Fibroblast of skin of right quadriceps (primary cell): Measurements from ENCODE around the gene ICAM2.
"Not testable (repeated sequence)": the region's sequence is repeated elsewhere in the genome, so short reads cannot be mapped to it uniquely, and the experiment has no call there.

Experiments
- DNase-seq: peaks from one replicate; pipeline ENCODE4 v3.0.0-alpha.2; 2013

ICAM2 gene

DNA sequence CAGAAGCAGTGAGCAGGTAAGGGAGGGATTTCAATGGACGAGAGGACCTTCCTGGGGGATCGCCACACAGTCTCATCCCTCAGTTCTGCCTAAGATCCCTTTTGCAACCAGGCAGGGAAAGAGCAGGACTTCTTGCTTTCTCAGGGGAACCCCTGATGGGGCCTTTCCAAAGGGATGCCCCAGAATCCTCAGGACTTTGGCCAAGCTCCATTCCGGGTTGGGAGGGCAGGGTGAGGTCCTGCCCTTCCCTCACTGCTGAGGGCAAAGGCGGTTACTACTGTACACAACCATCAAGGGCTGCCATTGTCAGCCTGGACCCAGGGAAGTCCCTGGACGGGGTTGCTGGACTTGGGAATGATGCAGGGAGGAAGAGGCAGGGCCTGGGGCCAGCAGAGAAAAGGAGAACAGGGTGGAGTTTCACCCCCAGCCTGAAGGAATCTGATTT lies 12.6 kb downstream of the ICAM2 start:
- DNase-seq = no peak

DNA sequence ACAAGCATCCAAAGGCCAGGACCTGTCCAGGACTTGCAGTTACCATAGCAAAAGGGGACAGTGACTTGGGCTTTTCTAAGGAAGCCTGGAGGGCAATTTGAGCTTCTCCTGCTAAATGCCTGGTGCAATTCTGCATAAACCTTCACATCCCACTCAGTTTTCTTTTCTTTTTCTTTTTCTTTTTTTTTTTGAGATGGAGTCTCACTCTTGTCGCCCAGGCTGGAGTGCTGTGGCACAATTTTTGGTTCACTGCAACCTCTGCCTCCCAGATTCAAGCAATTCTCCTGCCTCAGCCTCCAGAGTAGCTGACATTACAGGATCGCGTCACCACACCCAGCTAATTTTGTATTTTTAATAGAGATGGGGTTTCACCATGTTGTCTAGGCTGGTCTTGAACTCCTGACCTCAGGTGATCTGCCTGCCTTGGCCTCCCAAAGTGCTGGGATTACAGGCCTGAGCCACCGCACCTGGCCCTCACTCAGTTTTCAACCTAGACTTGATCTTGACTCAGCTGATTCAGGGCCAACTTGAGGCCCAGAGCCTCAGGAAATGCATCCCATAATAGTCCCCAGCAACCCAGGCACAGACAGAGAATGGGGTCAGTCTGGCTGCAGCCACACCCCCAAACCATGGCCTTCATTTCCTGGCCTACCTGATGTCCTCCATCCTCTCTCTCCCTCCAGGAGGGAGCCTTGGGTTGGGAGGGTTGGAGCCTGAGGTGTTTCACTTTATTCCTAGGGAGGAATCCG lies 13.2 kb downstream of the ICAM2 start:
- not testable (repeated sequence) for DNase-seq

DNA sequence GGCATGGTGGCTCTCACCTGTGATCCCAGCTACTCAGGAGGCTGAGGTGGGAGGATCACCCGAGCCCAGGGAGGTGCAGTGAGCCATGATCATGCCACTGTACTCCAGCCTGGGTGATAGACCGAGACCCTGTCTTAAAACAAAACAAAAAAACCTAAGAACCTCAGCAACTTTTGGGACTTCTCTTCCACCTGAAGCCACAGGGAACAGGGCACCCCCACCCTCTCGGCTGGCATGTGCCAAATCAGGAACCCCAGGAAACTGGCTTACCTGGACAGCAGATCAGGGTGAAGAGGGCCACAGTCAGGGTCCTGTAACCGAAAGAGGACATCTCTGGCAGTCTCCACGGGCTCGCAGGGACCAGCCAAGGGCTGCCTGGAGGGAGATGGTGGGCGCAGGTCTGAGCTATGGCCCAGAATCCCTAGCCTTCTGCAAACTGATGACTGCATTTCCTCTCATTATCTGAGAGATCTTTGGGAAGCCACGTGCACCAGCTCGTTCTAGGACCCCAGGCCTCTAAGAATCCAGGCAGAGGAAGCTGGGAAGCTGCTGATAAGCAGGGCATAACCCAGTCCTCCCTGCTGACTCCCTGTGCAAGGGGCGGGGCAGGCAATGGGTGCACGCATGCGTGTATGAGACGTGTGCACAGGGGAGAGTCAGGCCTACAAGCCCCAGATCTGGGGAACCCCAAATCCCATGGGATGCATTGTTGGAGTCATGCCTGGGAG lies 13.9 kb downstream of the ICAM2 start:
- DNase-seq = no peak

DNA sequence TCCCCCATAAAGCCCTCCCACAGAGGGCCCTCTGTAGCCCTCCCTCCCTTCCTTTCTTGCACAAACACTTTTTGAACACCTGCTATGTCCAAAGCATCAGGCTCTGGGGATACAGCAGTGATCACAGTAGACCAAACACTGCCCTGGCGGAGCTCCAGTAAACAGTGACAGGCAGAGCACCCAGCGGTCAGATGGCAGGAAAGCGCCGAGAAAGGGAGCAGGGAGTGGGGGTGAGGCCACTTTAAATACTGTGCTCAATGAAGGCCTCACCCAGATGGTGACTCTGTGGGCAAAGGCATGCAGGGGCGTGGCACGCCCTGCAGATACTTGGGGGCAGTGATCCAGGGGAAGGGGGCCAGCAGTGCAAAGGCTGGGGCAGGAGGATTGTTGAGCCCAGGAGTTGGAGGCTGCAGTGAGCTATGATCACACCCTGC lies 14.7 kb downstream of the ICAM2 start:
- no peak for DNase-seq

DNA sequence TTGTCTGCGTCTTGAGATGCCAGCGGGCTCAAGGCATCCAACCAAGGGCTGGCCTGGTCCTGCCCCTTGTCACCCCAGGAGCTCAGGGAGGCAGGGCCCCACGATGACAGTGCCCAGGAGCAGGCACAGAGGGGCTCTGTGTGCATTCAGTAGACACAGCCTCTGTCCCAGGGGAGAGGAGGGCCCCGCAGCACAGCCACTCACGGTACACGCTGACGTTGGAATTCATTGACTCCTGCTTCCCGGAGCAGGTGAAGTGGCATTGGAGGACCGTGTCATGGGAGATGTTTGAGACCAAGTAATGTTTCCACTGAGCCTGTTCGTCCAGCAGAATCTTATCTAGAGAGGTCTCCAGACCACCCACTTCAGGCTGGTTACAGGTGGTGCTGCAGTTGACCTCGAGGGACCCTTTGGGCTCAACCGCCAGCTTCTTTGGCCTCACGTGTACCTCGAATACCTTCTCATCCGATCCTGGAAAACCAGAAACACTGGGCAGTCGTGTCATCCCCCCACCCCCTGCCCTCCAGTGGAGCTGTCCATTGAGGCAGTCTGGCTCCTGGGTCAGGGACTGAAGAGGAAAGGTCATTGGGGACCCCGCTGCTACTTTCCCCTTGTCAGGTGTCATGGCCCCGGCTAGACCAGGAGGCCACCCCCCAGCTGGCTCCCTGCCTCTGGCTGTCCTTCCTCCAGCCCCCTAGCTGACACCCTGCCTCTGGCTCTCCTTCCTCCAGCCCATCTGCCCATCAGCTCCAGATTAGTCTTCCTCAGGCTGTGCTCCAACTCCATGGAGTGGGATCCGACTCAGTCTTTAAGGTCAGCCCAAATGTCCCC lies 15.3 kb downstream of the ICAM2 start:
- no peak for DNase-seq

DNA sequence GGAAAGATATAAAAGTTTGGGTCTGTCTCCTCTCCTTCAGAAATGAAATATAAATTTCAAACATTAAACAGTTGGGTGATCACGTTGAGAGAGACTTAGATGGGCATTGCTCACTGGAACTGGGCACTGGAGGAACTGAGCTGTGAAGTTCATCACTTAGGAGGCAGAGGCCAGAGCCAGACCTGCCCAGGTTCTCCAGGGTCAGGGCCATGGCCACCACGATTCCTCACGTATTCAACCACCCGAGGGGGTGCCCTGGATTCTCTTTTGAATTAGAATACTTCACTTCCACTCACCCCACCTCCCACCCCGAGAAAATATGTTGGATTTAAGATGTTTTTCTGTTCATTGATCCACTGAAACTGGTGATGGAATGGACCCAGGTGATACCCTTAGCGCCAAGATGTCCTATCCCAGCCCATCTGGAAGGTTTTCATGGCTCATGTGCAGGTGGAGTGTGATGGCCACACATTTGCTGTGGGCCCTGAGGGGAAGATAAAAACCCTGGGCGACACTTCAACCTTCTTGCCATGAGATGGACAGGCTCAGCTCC lies 16.1 kb downstream of the ICAM2 start:
- DNase-seq = no peak

DNA sequence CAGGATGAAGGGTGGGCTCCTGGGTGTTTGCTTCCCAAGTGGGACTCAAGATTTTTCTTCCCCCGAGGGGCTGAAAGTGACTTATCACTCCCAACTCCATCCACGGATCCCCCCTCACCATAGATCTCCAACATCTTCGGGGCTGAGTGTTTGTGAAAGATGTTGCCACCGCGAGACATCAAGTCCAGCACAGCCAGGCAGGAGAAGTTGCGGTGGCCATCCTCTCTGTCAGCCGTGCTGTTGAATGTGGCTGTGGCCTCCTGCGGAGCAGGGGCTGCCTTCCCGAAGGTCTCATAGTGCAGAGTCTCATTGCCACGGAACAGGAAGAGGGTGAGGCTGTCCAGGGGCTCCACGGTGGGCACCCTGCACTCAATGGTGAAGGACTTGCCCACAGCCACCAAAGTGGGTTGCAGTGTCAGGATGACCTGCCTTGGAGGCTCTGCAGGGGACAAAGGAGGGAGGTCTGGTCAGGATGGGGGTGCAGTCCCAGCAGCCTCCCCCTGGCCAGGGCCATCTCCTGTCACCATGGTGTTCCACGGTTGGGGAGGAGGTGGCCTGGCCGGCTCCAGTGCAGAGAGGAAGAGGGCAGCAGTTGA lies 16.8 kb downstream of the ICAM2 start:
- no peak for DNase-seq

DNA sequence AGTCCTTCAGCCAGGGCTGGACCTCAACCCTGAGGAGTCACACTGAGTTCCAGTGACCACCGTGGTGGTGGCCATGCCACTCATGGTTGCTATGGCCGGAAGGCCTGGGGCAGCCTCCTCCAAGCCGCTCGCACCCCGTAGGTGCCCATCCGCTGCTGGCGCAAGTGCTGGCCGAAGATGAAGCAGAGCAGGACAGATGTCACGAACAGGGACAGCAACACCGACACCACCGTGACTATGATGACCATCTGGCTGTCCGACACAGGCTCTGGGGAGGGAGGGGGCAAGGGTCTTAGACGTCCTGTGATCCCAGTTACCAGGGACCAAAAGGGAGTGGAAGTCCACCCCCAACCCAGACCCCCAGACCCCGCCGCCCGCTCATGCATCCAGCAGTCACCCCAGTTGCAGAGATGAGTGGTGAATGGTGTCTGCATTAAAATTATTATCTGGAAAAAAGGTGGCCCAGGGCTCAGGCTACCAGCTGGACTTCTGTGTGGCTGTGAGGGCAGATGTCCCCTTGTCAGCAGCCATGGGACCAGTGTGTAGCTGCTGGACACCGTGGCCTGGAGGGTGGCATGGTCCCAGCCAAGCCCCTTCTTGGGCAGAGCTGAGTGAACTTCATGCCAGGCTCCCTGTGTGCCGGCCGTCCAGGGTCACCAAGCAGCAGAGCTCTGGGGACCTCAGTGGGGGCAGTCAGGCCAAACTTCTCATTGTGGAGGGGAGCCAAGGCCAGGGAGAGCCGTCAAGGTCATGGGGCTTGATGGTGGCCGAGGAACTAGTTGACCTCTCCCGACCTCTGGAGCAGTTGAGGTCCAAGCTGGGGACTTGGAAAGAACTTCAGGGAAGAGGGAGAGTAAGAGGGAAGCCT lies 17.5 kb downstream of the ICAM2 start:
- DNase-seq = no peak

DNA sequence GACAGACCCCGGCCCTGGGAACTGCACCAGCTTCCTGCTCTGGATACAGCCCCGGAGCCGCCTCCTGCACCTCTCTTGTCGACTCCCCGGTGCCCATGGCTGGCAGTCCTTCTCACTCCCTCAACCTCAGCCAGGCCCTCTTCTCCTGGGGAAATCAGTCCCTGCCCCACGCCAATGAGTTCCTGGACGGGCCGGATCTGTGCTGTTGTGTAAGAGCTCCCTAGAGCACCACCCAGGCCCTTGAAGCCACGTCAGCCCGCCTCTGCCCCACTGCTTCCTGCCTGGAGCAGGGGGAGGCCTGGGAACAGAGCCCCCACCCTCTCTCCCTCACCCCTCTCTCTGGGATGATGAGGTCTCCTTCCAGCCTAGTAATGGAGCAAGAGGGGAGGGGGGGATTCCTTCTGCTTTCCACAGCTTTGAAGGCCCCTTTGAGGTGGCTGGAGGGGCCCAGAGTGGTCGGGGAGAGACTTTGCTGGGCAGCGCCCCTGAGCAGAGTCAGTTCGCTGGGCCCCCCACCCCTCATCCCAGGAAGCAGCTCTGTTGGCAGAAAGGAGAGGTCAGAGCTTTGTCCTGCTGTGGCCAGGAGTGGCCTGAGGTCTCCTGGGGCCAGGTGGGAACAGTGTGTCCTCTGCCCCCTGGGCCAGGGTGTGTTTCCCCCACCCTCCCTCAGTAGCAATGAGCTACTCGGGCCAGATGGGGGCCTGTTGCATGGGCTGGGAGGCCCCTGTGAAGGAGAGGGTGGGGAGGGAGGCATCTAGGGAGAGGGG lies 18.5 kb downstream of the ICAM2 start:
- DNase-seq = no peak

DNA sequence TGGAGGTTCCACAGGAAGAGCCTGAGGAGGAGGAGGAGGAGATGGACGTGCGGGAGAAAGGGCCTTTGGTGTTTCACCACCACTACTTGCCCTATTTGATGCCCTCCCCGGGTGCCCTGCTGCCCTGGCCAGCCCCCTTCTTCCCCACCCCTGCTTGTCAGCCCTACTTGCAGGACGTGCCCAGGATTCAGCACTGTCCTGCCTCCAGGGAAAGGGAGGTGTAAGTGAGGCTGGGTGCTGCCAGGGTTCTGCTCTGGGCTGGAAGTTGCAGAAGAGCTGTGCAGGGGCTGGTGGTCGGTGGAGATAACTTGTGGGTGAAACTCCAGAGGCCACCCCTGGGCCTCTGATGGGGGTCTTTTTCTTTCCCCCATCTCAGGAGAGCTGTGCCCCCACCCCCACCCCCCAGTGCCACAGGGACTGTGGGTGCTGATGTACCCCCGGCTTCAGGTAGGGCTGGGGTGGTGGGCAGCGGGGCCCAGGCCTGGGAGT lies 19.3 kb downstream of the ICAM2 start:
- no peak for DNase-seq

DNA sequence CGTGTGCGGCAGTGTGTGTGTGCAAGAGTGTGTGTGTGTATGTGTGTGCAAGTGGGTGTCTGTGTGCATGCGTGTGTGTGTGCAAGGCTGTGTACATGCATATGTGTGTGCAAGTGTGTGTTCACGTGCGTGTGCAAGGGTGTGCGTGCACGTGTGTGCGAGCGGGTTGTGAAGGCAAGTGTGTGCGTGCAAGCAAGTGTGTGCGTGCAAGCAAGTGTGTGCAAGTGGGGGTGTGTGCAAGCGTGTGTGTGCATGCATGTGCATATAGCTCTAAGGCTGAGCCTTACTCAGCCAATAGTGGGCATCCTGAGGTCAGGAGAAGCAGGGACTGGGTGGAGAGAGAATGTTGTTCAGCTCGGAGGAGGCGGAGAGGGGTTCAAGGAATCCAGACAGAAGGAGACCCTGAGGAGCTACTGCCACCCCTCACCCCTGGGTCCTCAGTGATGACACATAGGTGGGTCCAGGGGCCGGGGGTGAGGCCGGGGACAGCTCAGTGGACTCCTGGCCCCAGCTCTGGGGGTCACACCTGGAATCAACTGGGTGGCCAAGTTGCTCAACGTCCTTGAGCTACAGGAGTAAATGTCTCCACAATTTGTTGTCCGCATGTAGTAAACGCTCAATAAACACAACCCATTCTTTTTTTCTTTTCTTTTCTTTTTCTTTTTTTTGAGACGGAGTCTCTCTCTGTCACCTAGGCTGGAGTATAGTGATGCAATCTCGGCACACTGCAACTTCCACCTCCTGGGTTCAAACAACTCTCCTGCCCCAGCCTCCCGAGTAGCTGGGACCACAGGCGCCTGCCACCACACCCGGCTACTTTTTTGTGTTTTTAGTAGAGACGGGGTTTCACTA lies 20.5 kb downstream of the ICAM2 start:
- no peak for DNase-seq

DNA sequence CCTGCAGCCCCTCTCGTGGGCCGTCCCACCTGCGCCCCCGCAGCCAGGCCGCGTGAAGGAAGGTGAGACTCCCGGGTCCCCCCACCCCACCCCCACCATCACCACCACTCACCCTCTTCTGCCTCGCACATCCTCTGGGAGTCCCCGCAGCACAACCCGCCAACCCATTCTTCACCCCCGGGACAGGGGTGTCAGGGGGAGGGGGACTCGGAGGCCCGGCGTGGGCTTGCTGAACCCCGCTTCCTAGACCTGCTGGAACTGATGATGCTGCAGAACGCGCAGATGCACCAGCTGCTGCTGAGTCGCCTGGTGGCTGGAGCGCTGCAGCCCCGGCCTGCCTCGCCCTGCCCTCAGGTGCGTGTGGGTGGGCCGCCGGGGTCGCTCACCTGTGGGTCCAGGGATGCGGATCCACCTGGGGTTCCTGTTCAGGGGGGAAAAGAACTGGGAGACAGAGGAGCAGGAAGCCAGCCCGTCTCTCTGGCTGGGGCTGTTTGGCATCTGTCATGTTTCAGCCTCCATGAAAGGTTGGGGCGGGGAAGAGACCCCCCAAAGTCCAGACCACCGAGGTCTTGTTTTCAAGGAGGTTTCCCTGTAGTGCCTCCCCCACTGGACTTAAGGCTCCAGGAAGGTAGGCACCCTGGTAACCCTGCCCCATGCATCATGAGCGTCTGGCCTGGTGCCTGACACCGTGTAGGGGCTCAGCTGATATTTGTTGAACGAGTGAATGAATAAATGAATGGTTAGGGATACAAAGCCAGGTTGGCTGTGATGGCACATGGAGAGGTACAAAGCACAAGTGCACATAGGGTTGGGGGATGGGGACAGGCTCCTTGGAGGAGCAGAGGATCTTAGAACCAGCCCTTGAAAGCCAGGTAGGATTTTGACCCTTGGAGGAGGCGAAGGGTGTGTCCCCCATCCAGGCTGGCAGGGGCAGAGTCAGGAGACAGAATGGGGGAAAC lies 21.4 kb downstream of the ICAM2 start:
- no peak for DNase-seq

DNA sequence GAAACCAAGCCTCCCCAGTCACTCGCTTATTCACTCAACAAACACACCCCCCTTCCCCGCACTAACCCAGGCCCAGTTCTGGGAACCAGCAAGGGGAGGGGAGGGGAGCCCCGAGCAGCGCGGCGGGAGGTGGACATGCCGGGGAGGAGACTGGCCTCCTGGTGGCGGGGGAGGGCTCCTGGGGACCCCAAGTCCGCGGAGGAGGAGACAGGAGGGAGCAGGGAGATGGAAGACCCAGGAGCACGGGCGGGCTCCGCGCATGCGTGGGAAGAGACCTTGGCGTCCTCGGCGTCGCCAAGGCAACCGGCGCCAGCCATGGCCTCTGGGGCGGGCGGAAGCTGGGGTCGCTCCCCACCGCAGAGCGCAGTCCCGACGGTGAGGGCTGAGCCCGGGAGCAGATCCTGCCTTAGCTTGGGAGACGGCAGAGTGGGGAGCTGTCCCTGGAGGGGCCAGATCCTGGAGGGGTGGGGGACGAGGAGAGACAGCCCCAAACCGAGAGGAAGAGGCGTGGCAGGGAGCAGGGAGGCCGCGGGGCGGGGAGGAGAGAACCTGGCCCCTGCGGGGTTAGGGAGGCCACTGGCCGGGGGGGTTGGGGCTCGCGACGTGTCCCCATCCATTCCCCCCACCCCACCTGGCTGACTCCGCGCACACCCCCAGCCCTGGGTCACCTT lies 22.2 kb downstream of the ICAM2 start, which contains the start of gene PRR29:
TSS of gene PRR29 (plus strand) at position 302 of the 671 bp plus-strand sequence. CDS start at position 316, 14 bp downstream.
- DNase-seq = peak; percentile 57

DNA sequence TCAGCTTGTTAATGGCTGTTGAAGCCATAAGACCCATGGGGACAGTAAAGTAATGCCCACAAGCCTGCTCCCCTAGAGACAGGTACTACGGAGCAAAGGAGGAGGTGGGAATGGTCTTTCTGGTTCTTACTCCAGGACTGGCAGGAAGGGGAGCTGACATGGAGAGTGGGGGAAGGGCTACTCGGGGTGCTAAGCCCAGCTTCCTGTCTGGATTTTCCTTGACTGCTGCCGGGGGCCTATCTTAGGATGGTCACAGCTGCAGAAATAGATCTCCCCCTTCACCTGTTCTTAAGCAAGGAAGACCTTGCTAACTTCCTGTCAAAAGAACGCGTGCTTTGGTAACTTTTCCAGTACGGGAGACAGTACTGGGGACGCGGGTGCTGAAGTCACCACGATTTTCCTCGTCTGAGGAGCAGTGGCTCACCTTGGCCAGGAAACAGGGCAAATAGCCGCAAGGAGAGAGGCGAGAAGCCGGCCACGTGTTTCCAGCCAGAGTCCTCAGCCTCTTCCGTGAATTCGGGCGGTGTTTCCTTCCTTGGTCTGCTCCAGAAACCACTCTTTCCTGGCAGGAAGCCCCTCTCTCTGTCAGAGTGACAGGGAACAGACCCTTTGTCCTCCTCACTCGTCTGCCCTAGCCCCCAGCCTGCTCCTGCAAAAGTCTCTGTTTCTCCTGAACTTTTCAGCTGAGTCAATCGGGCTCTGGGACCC lies 22.9 kb downstream of the ICAM2 start:
- DNase-seq = no peak

DNA sequence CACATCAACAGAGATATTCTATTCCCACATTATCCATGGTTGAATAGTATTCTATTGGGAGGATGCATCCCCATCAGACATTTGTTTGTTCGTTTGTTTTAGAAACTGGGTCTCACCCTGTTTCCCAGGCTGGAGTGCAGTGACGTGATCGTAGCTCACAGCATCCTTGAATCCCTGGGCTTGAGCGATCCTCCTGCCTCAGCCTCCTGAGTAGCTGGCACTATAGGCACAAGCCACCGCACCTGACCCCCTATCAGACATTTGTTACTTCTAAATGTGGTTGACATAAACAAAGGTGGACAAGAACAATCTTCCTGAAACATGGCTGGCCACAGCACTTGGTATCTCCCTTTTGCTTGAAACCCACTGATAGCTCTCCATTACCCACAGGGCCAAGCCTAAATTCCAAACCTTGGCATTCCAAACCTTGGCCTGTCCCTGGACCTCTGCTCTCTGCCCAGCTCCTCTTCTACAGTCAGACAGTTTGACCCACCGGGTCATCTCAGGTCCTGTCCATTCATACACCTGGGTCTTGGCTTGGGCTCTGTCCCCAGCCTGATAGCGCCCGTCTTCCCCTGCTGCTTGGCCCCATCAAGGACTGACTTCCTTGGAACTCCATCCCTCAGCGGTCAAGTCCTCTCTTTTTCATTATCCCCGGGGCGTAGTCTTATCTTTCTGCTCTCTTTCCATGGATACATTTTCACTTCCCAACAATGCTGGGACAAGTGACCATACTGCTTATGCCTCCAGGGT lies 23.8 kb downstream of the ICAM2 start:
- no peak for DNase-seq

DNA sequence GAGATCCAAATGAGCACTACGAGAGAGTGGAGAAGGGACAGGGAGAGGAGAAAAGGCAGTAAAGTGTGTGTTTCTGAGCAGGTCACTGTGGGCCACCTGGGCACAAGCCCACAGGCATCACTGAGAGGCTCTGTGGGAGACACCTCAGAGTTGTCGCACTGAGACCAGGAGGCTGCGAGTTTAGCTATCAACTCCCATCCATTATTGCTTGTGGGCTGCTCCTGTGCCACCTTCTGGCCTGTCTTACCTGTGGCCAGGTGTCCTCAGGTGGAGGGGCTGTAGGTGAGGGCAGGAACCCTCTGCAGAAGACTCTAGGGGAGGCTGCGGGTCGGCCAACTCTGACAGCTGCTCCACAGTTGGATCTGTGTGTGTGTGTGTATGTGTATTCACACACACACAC lies 24.8 kb downstream of the ICAM2 start:
- no peak for DNase-seq
